Stimulated activated CD4-positive, alpha-beta T cell treated with anti-CD3 and anti-CD28 coated beads, Interleukin-1b, Interleukin-23, amount 100 ng/mL, for 48 hours (primary cell): ENCODE results near the gene ABLIM1.

Experiments
- DNase-seq: peaks from one replicate; pipeline ENCODE4 v3.0.0-alpha.2; 2020

Gene ABLIM1

DNA sequence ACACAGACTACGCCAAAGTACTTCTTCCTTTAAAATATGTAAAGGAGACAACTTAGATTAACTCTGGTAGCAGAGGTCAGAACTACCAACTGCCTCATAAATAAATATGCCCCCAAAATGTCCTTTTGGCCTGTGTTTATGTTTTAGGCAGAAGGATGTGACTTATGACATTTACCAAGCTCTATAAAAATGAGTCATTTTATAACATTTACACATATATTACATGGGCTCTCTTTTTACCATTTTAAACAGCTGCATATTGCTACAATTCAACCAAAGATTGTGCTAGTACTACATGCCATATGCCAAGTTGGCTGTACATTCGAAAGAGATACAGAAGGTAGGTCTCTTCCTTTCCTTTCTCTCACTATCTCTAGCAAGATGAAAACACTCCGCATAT lies 12.4 kb downstream of the ABLIM1 start:
- no peak for DNase-seq

DNA sequence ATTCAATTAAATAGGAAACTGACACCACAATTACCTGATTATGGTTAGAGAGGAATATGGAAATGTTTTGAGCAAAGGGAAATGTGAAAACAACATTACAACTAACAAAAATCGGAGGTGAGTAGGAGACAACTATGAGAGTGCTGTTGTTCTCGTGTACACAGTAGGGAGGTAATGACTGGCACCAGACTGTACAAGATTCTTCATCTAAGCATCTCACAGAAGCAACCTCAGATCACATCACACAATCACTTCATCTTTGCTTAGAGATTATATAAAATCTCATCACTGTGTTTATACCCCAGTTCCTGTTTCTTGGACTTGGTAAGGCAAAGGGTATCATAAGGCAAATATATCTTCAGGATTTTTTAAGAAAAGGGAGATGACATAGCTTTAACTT lies 14.9 kb downstream of the ABLIM1 start:
- DNase-seq: no peak

DNA sequence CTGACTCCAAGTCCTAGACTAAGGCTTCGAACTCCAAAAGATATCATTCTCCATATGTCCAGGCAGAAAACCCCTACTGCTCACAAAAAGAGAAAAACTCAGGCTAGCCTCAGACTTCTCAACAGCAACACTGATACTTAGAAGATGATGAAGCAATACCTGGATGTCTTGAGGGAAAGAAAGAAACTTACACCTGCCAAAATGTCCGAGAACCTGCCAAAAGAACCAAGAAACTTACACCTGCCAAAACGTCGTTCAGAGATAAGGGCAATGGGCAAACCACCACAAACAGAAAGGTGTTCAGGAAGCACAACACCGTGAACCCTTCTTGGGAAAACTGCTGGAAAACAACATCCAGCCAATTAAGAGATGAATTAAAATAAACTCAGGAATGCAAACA lies 15.3 kb downstream of the ABLIM1 start:
- DNase-seq: no peak

DNA sequence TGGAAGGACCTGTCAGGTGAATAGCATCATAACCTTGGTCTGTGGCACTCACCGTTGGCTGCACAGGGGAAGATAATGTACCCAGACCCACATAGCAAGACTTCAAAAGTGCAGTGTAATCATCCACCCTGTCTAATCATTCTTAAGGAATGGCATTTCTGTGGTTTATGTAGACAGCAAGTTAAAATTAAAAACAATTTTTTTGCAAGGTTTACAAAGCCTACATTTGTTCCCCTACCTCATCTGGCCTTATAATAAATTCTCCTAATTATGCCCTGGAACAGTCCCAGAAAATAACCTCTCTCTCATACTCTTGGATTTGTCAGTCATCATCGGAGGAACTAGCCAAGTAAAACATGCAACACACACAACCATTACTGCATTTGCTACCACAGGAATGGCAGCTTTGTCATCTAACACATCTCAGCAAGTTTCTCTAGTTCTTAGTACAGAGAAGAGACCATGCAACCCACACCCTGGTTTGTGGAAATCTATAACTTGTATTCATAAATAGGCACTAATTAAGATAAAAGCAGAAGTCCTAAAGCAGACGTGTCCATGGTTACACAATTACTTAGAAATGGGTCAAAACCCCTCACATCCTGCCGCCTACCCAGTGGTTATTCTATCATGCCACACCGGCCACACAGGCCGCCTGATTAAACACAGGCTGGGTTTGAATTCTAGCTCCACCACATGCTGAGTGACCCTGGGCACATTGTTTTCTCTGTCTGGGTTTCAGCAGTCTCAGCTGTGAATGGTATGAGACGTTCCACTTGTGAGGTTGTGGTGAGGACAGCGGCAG lies 19.1 kb downstream of the ABLIM1 start:
- DNase-seq: no peak

DNA sequence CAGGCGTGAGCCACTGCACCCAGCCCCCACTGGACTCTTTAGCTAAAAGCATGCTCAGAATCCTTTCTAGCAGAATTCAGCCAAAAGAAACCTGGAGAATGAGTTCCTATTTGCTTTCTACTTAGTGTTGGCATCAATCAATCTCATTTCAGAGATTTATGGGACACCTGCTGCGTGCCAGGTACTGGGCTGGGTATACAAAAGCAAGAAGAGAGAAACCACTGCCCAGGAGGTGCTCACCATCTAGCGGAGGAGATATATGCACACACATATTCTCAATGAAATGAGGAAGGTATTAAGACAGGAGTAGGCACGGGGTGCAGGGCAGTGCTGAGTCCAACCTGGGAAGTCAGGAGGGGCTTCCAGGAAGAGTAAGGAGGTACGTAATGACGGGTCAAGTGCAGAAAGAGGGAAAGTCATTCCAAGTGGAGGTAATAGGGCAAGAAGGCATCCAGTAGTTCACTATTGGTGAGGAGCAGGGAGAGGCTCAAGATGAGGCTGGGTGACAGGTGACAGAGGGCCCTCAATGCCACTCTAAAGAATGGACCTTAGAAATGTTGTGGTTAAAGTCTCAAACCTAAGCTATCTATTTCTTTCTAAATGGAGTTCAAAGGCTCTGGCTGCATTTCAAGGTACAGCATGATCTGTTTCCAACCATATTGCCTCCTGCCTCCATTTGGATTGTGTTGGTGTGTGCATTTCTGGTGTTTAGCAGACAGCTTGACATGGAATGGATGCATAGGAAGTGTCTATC lies 22.1 kb downstream of the ABLIM1 start:
- DNase-seq: no peak

DNA sequence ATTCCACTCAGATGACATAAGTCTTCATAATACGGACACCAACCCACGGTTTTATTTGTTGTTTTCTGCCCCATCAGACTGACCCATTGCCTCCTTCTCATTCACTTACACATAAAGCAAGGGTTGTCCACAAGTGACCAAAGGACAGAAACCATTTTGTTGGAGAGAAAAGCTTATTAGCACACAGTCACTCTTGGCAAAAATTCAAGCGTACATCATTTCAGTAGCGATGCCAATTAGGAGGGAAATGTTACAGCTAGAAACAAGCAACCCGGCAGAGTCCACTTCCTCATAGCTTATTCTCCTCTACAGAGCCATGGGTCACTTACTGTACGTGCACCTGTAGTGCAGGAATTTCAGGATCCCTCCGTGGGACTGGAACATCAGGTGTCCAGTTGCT lies 23.0 kb downstream of the ABLIM1 start:
- DNase-seq: no peak

DNA sequence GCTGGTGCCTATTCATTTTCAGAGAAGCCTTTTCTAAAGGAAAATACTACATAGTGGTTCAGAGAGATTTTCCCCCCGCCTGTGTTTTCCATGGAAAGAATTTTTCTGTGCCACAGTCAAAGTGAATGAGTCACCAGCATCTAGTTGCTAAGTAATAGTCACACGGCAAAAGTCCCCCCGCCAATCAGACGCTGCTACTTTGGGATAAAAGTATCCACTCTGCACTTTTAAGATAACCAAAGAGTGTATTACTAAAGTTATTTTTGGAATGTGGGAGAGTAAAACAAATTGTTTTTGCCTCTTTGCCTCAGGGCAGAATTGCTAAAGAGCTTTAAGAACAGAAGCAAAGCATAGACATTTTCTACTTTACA lies 23.5 kb downstream of the ABLIM1 start:
- DNase-seq: no peak

DNA sequence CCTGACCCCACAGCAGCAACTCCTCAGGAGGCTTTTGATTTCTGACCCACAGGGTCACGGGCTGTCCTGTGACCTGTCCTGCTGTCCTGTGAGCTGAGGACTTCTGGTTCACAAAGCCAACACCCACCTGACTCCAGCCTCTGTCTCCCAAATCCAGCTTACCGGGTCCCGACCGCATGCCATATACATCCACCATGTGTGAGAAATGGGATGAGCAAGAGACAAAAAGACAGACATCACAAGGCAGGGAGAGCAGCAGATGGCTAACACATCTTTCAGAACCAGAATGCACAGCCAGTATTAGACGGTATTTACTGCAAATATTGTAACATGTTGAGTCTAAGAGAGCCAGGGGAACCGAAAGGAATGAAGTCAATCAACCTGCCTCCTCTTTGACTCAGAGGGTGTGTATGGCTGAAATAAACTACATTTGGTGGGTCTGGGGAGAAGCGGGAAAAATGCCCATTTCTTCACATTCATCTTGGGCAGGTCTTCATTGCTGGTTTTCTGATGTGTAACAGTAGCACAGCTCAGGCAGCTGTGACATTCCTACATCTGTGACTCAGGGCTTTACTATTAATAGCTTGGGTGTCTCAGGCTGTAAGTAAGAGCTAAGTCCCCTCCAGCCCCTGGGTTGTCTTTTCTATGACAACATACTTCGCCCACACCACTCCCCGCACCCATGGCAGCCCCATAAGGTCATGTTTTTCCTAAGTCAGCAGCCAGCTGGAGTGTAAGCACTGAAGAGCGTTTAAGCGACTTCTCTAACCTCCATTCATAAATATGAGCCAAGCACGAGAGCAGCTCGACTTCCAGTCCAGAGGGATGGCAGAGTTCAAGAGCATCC lies 25.0 kb downstream of the ABLIM1 start:
- DNase-seq: no peak

DNA sequence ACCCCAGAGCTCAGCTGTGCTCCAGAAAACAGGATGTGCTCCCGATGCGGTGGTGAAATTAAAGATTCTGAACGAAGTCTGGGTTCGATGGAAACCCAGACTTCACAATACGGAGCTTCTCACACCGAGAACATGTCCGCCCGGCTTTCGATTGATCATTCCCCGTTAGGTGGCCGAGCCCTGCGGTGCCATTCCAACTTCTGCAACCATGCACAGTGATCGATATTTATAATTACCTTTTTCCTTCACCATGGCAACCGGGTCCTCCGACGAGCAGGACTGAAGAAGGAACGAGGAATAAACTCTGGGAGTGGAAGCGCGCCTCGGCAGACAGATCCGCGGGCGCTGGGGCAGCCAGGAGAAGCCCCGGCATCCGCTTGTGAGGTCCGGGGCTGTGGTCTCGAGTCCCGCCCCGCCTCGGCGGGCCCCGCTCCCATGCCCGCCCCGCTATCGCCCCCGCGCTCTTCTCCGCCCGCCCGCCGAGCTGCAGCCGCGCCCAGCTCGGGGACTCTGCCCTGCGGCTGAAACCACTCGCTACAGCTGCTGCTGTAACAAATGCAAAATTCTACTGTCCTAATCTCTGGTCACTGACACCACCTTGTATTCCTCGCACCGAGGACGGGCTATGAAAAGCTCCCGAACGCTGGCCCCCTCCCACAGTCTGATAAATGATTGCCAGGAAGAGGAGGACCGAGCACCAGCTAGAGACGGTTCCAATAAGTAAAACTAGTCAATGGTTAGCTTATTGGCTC lies 26.2 kb downstream of the ABLIM1 start:
- no peak for DNase-seq

DNA sequence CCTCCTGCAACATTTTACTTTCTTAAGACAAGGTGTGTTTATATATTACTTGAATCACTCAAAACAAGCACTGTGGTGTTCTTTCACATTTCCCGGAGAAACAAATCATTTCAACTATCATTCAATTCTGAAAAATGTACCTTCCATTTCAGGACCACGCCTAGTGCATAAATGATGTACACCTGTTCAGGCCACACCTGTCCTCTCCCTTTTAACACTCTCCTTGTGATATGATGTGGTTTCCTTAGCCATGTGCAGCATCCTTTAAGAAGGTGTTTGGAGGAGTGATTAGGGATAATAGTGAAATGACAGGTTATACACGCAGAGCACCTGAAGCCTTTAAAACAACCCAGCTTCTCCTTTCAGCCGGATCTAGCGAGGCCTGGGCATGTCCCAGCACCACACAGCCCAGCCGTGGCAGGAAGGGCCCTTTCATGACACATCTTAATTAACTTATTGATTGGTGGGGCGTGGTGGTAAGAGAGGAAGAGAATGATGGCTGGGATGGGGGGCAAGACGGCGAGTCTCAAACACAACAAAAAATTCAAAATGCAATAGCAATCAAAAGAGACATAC lies 26.9 kb downstream of the ABLIM1 start:
- DNase-seq: no peak

DNA sequence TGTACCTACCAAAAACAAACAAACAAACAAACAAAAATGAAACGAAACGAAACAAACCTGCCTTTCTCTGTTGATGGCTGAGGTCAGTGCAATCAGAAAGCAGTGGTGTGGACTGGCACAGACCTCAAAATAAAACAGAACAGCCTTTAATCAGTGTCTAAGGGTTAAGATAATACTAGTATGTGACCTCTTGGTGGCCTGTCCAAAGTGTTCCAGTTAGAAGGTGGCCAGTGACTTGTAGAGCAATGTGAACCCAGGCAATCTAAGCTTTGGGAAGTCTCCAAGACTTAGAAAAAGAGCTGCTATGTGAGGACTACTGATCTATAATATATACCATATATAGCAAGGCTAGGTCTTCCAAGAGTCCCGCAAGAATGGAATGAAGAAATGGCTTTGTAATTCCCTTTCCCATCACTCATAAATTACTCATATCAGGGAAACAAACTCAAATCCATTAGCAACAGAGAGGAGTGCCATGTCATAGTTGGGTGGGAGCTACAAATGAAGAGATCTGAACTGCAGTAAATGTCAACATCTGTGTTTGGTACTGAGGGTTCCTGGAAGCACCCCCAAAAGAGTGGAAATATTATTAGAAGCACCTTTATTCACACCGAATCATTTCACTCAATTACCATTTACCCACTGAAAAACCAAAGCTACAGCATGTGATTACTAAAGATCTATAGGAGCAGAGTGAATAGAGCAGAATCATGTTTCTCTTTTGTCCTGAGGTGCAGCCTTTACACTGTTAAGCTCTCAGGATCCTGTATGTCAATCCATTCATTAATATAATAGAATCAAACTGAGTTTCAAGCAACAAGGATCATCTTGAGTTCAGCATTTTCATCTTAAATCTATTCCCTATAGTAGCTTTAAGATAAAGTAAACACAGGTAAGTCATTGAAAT lies 28.0 kb downstream of the ABLIM1 start:
- no peak for DNase-seq

DNA sequence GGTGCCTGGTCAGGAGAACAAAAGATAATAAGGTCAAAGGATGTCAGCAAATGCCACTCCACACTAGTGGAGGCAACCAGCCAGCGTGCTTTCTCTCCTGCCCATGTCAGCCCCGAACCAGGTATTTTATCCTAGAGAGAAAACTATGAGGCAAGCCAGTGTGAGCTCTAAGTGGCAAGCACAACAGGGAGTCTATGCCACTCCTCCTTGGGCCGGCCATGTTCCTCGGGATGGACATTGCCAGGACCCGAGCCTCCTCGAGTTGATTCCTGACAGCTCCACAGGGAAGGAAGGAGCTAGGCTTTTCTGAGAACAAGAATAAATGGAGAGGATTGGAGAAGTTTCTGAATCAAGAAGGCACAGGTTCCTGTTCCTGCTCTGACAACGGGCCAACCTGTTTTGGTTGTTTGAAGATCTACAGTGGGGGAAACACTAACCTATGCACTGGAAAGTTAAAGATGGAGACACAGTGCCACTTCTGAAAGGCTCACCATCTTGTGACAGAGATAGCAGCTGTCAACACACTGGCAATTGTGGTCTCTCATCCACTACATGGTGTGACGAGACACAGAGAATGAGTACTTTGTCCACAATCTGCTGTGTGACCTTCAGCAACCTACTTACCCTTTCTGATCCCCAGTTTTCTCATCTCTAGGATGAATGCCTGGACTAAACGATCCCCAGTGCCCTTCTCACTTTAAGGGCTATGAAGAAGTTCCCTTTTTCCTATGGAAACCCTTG lies 28.8 kb downstream of the ABLIM1 start:
- no peak for DNase-seq

DNA sequence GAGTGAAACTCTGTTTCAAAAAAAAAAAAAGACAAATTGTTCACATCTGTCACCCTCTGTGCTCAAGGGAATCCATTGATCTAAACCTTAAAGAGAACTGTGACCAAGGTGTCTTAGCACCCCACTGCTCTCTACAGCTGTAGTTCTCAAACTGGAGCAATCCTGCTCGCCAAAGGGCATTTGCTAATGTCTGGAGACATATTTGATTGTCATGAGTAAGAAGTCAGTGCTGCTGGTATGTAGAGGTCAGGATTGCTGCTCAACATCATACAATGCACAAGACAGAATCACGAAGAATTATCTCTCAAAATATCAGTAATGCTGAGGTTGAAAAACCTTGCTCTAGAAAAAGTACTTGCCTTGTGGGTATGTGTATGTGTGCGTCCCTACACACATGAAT lies 30.0 kb downstream of the ABLIM1 start:
- DNase-seq: no peak

DNA sequence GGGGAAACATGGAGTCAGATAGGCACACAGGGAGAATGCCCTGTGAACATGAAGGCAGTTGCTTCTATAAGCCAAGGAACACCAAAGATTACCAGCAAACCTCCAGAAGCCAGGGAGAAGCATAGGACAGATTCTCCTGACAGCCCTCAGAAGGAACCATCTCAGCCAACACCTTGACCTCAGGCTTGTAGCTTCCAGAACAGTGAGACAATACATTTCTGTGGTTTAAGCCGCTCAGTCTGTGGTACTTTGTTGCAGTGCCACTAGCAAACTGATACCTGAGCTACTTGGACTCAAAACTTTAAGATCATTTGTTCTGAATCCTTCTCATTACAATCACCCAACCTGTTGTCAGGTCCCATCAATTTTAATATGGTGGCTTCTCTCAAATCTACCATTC lies 31.2 kb downstream of the ABLIM1 start:
- DNase-seq: no peak

DNA sequence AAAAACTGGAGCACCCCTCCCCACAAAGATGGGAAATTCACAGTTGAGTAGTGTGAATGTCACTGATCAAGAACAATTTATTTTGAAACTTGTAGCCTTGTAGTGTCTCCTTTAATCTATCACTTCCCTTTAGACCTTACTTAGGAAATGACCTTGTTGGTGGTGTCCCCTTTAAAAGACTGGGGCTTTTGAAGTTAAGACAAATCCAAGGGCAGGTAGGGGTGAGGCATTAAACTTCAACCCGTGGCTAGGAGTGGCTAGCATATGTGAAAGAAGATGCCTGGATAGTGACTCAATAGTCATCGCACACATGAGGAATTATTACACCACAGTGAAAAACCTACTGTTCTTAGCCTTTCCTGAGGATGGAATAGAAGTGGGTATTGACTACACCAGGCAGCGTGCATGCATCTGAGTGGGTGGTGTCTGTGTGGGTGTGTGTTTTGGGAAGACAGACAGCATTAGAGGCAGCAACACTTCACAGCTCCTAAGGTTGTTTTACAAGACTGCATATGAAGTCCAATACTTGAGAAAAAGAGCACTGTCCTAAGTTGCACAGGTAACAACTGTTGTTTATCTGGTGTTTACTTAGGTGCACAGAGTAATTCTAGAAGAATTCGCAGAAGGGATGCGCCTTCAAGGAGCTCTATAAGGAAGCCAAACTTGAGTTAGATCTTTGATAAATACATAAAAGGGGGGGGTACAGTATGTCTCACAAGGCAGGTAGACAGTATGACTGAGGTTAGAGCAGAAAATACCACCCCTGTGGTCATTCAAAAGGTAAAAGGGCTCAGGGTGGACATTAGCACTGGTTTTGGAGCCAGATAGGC lies 32.9 kb downstream of the ABLIM1 start:
- DNase-seq: no peak

DNA sequence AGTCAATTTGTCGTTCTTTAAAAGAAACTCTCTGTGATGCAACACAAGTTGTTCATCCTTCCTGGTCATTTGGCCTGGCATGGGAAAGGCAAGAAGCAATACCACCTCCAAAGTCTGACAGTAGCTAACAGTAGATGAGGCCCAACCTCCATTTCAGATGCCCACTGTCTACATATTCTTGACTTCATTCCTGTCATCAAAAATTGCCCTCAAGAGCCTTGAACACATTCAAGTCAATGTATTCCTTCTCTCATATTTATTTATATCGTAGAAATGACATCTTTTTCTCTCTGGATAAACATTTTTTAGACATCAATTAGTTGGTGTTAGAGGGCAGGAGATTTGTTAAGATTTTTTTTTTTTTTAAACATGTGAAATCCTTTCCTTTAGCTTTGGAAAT lies 33.7 kb downstream of the ABLIM1 start:
- DNase-seq: no peak

DNA sequence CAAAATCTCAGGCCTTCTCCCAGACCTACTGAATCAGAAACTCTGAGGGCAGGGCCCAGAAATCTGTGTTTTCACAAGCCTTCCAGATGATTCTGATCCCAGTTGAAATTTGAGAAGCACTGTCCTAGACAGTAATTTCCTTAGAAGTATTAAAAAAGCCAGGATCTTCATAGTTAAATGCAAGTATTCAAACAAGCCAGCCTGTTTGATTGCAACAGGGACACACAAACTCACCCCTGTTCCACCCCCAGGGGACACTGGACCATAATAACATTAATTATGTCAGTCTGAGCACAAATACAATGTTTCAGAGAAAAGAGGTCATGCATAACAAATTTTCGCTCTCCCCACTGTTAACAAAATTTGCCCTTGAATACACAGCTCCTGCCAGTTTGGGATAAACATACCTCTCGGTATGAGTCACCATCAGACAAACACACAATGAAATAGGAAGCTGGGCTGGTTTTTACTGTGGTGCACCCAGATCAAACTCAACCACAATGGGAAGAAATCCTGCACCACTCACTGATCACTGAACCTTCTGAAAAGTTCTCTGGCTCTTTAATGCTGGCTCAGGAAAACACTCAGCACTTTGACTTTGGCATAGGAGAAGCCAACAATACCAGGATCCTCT lies 34.3 kb downstream of the ABLIM1 start:
- DNase-seq: no peak

DNA sequence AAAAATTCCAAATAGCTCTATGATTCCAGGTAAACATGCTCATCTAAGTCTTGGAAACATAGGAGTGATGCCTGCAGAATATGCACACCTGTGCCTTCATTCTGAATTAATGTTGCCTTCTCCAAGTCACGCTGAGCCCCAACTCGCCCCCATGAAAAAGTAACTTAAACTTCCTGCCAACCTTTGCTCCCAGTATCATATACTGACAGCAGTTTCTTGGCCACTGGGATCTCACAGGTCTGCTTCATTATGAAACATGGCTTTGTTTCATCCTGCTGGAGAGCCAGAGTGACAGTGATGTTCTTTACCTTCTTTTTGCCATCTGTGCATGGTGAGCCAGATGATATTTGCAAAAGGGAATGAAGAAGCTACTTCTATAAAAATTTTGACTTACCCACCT lies 34.9 kb downstream of the ABLIM1 start:
- no peak for DNase-seq

DNA sequence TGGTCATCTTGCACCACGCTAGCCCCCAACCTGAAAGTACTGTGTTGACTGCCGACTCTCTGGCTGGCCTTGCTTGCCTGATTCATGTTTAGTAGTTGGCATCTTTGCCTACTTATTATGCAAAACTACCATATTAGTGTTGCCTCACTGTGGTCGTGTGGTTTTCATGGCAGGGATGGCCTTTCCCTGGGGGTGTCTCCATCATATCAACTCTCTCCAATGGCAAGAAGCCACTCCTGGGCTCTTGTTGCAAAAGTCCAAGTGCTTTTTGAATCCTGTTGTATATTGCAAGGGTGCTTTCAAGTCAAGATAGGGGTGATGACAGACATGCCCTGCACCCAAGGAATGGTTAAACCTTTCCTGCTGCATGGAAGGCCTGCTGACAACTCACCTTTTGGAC lies 39.4 kb downstream of the ABLIM1 start:
- no peak for DNase-seq
